Esophagus muscularis mucosa (tissue), 4 donors: ENCODE measurements around the gene PEX11A. TPM values are rescaled to one million over a fixed set of nuclear protein-coding genes. Genes with fewer than 3 reads are reported as not detected.

Source experiments
- DNase-seq: peaks from one replicate; pipeline ENCODE4 v3.0.0-alpha.2; 2017; ENCODE audit errors: extremely low spot score
- H3K27ac ChIP-seq, 4 donors: fragments of 200-600 bp; sonication (generic); replicated peaks in 1 of 4; 1 replicate in 3 of 4; 2 replicates in 1 of 4; pipeline ENCODE4 v1.5.1; 2016 to 2019; ENCODE audit warnings: mild to moderate bottlenecking in 1 of 4
- H3K27me3 ChIP-seq, 4 donors: fragments of 200-600 bp; sonication (generic); one replicate each; pipeline versions ENCODE4 v1.5.1 to v1.6.0; 2016 to 2019
- H3K36me3 ChIP-seq, 4 donors: fragments of 200-600 bp; sonication (generic); one replicate each; pipeline ENCODE4 v1.5.1; 2016 to 2019
- H3K4me1 ChIP-seq, 4 donors: fragments of 200-600 bp; sonication (generic); one replicate each; pipeline ENCODE4 v1.5.1; 2016 to 2019
- H3K4me3 ChIP-seq, 4 donors: fragments of 200-600 bp; sonication (generic); 1 replicate in 2 of 4; 2 replicates in 2 of 4; pipeline ENCODE4 v1.5.1; 2016 to 2019; ENCODE audit warnings: mild to moderate bottlenecking in 4 of 4, moderate library complexity in 1 of 4
- H3K9me3 ChIP-seq, 4 donors: fragments of 200-600 bp; sonication (generic); 1 replicate in 3 of 4; 2 replicates in 1 of 4; pipeline ENCODE4 v1.5.1; 2016 to 2019
- CTCF ChIP-seq, 3 experiments: fragments of 200-600 bp in 2 of 3; fragments of 450-650 bp in 1 of 3; sonication (generic) in 2 of 3; IDR thresholded peaks; one replicate each; pipeline ENCODE4 v1.5.1; 2017 to 2019; ENCODE audit warnings: antibody characterized with exemption in 3 of 3, mild to moderate bottlenecking in 2 of 3, moderate library complexity in 1 of 3
- EP300 ChIP-seq: sonication (generic); formaldehyde crosslinking; IDR thresholded peaks from one replicate; pipeline ENCODE4 v1.6.1; 2017; ENCODE audit warnings: antibody characterized with exemption
- POLR2A ChIP-seq: fragments of 450-650 bp; IDR thresholded peaks from one replicate; pipeline ENCODE4 v1.6.1; 2017; ENCODE audit warnings: antibody characterized with exemption, moderate library complexity, mild to moderate bottlenecking, low read depth
- POLR2AphosphoS5 ChIP-seq, 2 donors: sonication (generic); formaldehyde crosslinking; IDR thresholded peaks; one replicate each; pipeline ENCODE4 v1.6.1; 2017; ENCODE audit warnings: antibody characterized with exemption in 2 of 2
- WGBS: methylation state at CpG from one replicate; pipeline ENCODE4 v1.1.5; 2018; 5-methylcytosine and 5-hydroxymethylcytosine counted together
- intact Hi-C: fragments of 100-400 bp; cut with DNase I; formaldehyde crosslinking; loops from one replicate; pipeline ENCODE4 v1.15.1; 2023
- total RNA-seq, 4 donors: library from RNA; depleted of rRNA; stranded (reverse); fragments of >200 nt; gene quantifications; one replicate each; pipeline versions ENCODE4 v1.1.0 to v1.2.1, GENCODE V29; 2016

PEX11A gene
- total RNA-seq, 4 donors from 2014 or later, result 10.8 to 20.2 (median 15.4) TPM

- TF ChIP-seq POLR2AphosphoS5 (IDR thresholded peaks at IDR 0.05) (no peak), CTCF (IDR thresholded peaks at IDR 0.05) (no peak), EP300 (no peak), POLR2A (no peak)
- Histone ChIP-seq H3K4me3 (no peak overlapping the region), H3K4me1 (peaks cover 8 to 35% (median 18%) of the 10 kb centered on the region in 4 donors), H3K9me3 (no peaks in the 10 kb centered on the region), H3K27me3 (peaks cover 0 to 4% (median 0%) of the 10 kb centered on the region in 4 donors), H3K36me3 (peaks cover 0 to 41% (median 20%) of the 10 kb centered on the region in 4 donors), H3K27ac (no peak overlapping the region)
- intact Hi-C loops, result loop anchor here (5.0 to 10.0 kb wide), 2 partner anchors 43 to 225 kb away; partner anchors contain the start of genes PEX11A and WDR93
- WGBS, result 94% methylated on average over 9 of the region's 15 CpGs
- DNase-seq, result no peak
These were observed 40.8 kb downstream of the PEX11A start for GRCh38 chr15:89649716-89650115.

GRCh38 chr15:89649013-89649625 lies 41.4 kb downstream of the PEX11A start:
- TF ChIP-seq POLR2A (no peak), CTCF (IDR thresholded peaks at IDR 0.05) (no peak), POLR2AphosphoS5 (IDR thresholded peaks at IDR 0.05) (no peak), EP300 (no peak)
- H3K4me3 ChIP-seq, result no peak overlapping the region
- H3K27ac ChIP-seq, result no peak overlapping the region
- H3K27me3 ChIP-seq, result no peaks in the 10 kb centered on the region
- no peak for DNase-seq
- peaks cover 3 to 29% (median 12%) of the 10 kb centered on the region in 4 donors for H3K4me1 ChIP-seq
- H3K9me3 ChIP-seq, result no peaks in the 10 kb centered on the region
- intact Hi-C loops, result loop anchor here (5.0 to 10.0 kb wide), 2 partner anchors 43 to 226 kb away; partner anchors contain the start of genes PEX11A and WDR93
- WGBS, result 93% methylated on average over 26 of the region's 37 CpGs
- H3K36me3 ChIP-seq, result peaks cover 0 to 46% (median 21%) of the 10 kb centered on the region in 4 donors

GRCh38 chr15:89648106-89649012 lies 42.2 kb downstream of the PEX11A start:
- Histone ChIP-seq H3K4me3 (no peak overlapping the region), H3K27ac (no peak overlapping the region), H3K9me3 (no peaks in the 10 kb centered on the region), H3K36me3 (peaks cover 0 to 53% (median 21%) of the 10 kb centered on the region in 4 donors), H3K4me1 (peaks cover 3 to 21% (median 8%) of the 10 kb centered on the region in 4 donors), H3K27me3 (no peaks in the 10 kb centered on the region)
- intact Hi-C loops, result loop anchor here (5.0 to 10.0 kb wide), 2 partner anchors 44 to 226 kb away; partner anchors contain the start of genes PEX11A and WDR93
- WGBS, result 85% methylated on average over 79 of the region's 102 CpGs
- no peak for DNase-seq
- TF ChIP-seq EP300 (no peak), POLR2AphosphoS5 (IDR thresholded peaks at IDR 0.05) (no peak), POLR2A (no peak), CTCF (IDR thresholded peaks at IDR 0.05) (no peak)

- Histone ChIP-seq H3K9me3 (no peaks in the 10 kb centered on the region), H3K36me3 (peaks cover 0 to 59% (median 25%) of the 10 kb centered on the region in 4 donors), H3K27me3 (no peaks in the 10 kb centered on the region), H3K4me3 (no peak overlapping the region), H3K27ac (no peak overlapping the region), H3K4me1 (peaks cover 3 to 14% (median 8%) of the 10 kb centered on the region in 4 donors)
- peak; percentile 78 to 90 (median 87) for TF ChIP-seq CTCF (IDR thresholded peaks at IDR 0.05)
- TF ChIP-seq POLR2AphosphoS5 (IDR thresholded peaks at IDR 0.05), result peak in 1 of 2 donors; percentile 27
- TF ChIP-seq EP300, result no peak
- no peak for TF ChIP-seq POLR2A
- DNase-seq, result no peak
- intact Hi-C loops, result loop anchor here (2.0 to 10.0 kb wide), 3 partner anchors 45 to 227 kb away; partner anchors contain the start of genes MESP1, PEX11A and WDR93
- WGBS, result 58% methylated on average over 25 of the region's 25 CpGs
These were observed 43.2 kb downstream of the PEX11A start for GRCh38 chr15:89647191-89647851.
